HepG2 (cell line): ENCODE measurements around the gene YIF1A. TPM values are rescaled to one million over a fixed set of nuclear protein-coding genes. Genes with fewer than 3 reads are reported as not detected.

Source experiments
- BCL3 ChIP-seq: sonication (generic); formaldehyde crosslinking; IDR thresholded peaks from 2 replicates; pipeline ENCODE4 v1.5.1; 2020; ENCODE audit warnings: mild to moderate bottlenecking, missing genetic modification reagents, moderate library complexity
- CBX5 ChIP-seq: sonication (generic); formaldehyde crosslinking; IDR thresholded peaks from 2 replicates; pipeline ENCODE4 v1.4.0; 2020; ENCODE audit warnings: missing genetic modification reagents, borderline replicate concordance
- E2F2 ChIP-seq: sonication (generic); formaldehyde crosslinking; IDR thresholded peaks from 2 replicates; pipeline ENCODE4 v1.4.0; 2020; ENCODE audit warnings: missing genetic modification reagents, borderline replicate concordance
- GLI4 ChIP-seq: sonication (generic); formaldehyde crosslinking; IDR thresholded peaks from 2 replicates; pipeline ENCODE4 v1.5.1; 2020; ENCODE audit warnings: missing genetic modification reagents, mild to moderate bottlenecking, moderate library complexity, borderline replicate concordance
- GZF1 ChIP-seq: sonication (generic); formaldehyde crosslinking; IDR thresholded peaks from 2 replicates; pipeline ENCODE4 v1.5.1; 2020; ENCODE audit warnings: mild to moderate bottlenecking, missing genetic modification reagents
- HINFP ChIP-seq: sonication (generic); formaldehyde crosslinking; IDR thresholded peaks from 2 replicates; pipeline ENCODE4 v1.4.0; 2020; ENCODE audit warnings: low read depth, mild to moderate bottlenecking, missing genetic modification reagents
- RBM39 ChIP-seq: fragments of 200-400 bp; formaldehyde crosslinking; IDR thresholded peaks from one replicate; pipeline ENCODE4 v1.6.1; 2018; ENCODE audit warnings: antibody characterized with exemption, mild to moderate bottlenecking, low read depth, low read length; ENCODE audit not compliant: poor library complexity, severe bottlenecking
- TEF ChIP-seq: sonication (generic); formaldehyde crosslinking; IDR thresholded peaks from 2 replicates; pipeline ENCODE4 v1.5.0; 2020; ENCODE audit warnings: missing genetic modification reagents
- TRIM24 ChIP-seq: sonication (generic); formaldehyde crosslinking; IDR thresholded peaks from 2 replicates; pipeline ENCODE4 v1.8.0; 2022; ENCODE audit warnings: mild to moderate bottlenecking, missing genetic modification reagents
- ZBTB14 ChIP-seq: sonication (generic); formaldehyde crosslinking; IDR thresholded peaks from 2 replicates; pipeline ENCODE4 v1.4.0; 2020; ENCODE audit warnings: missing genetic modification reagents
- ZBTB26 ChIP-seq: IDR thresholded peaks from 2 replicates; pipeline ENCODE4 v1.6.1; 2016; ENCODE audit warnings: missing compliant biosample characterization, missing genetic modification reagents, borderline replicate concordance
- ZNF234 ChIP-seq: sonication (generic); formaldehyde crosslinking; conservative IDR thresholded peaks from 2 replicates; pipeline ENCODE4 v1.5.1; 2020; ENCODE audit warnings: mild to moderate bottlenecking, missing genetic modification reagents
- ZNF354B ChIP-seq: sonication (generic); formaldehyde crosslinking; IDR thresholded peaks from 2 replicates; pipeline ENCODE4 v1.8.0; 2022; ENCODE audit warnings: mild to moderate bottlenecking, missing genetic modification reagents
- ZNF484 ChIP-seq: sonication (generic); formaldehyde crosslinking; IDR thresholded peaks from 2 replicates; pipeline ENCODE4 v1.5.1; 2020; ENCODE audit warnings: mild to moderate bottlenecking, low read depth, missing genetic modification reagents, borderline replicate concordance
- ZNF589 ChIP-seq: sonication (generic); formaldehyde crosslinking; conservative IDR thresholded peaks from 2 replicates; pipeline ENCODE4 v1.8.0; 2022; ENCODE audit warnings: mild to moderate bottlenecking, moderate library complexity, missing genetic modification reagents
- ZSCAN12 ChIP-seq: sonication (generic); formaldehyde crosslinking; IDR thresholded peaks from 2 replicates; pipeline ENCODE4 v1.9.0; 2021; ENCODE audit warnings: mild to moderate bottlenecking, missing genetic modification reagents
- polyA plus RNA-seq, 8 experiments: library from polyadenylated mRNA; depleted of rRNA in 3 of 8; stranded (reverse) in 7 of 8; unstranded in 1 of 8; fragments of >200 nt; fragmentation: Illumina TruSeq in 4 of 8; extraction: Trizol in 4 of 8; gene quantifications; 2 replicates each; pipeline versions ENCODE4 v1.2.1 to v1.2.3, GENCODE V29; 2011 to 2016; ENCODE audit warnings: low read depth in 4 of 8, missing spikeins in 1 of 8, mixed read lengths in 1 of 8; ENCODE audit not compliant: insufficient read depth in 1 of 8
- total RNA-seq, 5 experiments: library from RNA; depleted of rRNA; stranded (reverse); fragments of >200 nt; fragmentation: Illumina TruSeq; extraction: Trizol; gene quantifications; 2 replicates each; pipeline ENCODE4 v1.2.3, GENCODE V29; 2016; ENCODE audit warnings: low read depth in 1 of 5

Gene YIF1A
- total and polyA plus RNA-seq, 2 of the 13 experiments (the other 11 are each of a cell fraction or from before 2014, with no cell fraction given) = 133 to 145 TPM

GRCh38 chr11:66288671-66289547, at the start of gene YIF1A (continued):
- TF ChIP-seq ZBTB14 = no peak
- no peak for TF ChIP-seq E2F2 (CRISPR knock-in tag)
- TF ChIP-seq ZNF354B (CRISPR knock-in tag) = no peak
- peak; percentile 40 for TF ChIP-seq RBM39
- TF ChIP-seq HINFP (CRISPR knock-in tag) = no peak
- no peak for TF ChIP-seq TRIM24 (CRISPR knock-in tag)
- no peak for TF ChIP-seq ZNF484
- no peak; the same call in 1 of the 2 replicates for TF ChIP-seq ZNF589 (CRISPR knock-in tag)
- TF ChIP-seq GLI4 (CRISPR knock-in tag) = no peak
- no peak; the same call in 1 of the 2 replicates for TF ChIP-seq CBX5 (CRISPR knock-in tag)
- no peak for TF ChIP-seq BCL3
- no peak for TF ChIP-seq TEF (CRISPR knock-in tag)
- no peak for TF ChIP-seq GZF1 (CRISPR knock-in tag)
- no peak for TF ChIP-seq ZNF234 (CRISPR knock-in tag)
- TF ChIP-seq ZSCAN12 = peak; percentile 57; the same call in 1 of the 2 replicates
- peak; percentile 7; the same call in 1 of the 2 replicates for TF ChIP-seq ZBTB26
